HG03354 (cell line): Measurements from ENCODE around the gene KANSL1.
"Not testable (repeated sequence)": the region's sequence is repeated elsewhere in the genome, so short reads cannot be mapped to it uniquely, and the experiment has no call there.

Experiments used
- ATAC-seq: cut with Tn5 transposase; IDR thresholded peaks from one replicate; pipeline ENCODE4 v1.9.1; 2021; ENCODE audit warnings: mild to moderate bottlenecking; ENCODE audit not compliant: unreplicated experiment, poor library complexity, severe bottlenecking

The KANSL1 gene

DNA sequence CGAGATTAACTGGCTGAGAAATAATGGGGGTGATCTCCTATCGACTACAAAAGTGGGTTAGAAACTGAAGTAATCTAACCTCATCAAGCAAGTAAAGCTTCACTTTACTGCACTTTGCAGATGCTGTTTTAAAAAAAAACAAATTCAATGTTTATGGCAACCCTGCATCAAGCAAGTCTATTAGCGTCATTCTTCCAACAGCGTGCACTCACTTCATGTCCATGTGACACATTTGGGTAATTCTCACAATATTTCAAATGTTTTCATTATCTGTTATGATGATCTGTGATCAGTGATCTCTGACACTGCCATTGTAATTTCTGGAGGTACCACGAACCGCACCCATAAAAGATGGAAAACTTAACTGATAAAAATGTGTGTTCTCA is 70.8 kb downstream of the KANSL1 start:
- ATAC-seq: no peak

DNA sequence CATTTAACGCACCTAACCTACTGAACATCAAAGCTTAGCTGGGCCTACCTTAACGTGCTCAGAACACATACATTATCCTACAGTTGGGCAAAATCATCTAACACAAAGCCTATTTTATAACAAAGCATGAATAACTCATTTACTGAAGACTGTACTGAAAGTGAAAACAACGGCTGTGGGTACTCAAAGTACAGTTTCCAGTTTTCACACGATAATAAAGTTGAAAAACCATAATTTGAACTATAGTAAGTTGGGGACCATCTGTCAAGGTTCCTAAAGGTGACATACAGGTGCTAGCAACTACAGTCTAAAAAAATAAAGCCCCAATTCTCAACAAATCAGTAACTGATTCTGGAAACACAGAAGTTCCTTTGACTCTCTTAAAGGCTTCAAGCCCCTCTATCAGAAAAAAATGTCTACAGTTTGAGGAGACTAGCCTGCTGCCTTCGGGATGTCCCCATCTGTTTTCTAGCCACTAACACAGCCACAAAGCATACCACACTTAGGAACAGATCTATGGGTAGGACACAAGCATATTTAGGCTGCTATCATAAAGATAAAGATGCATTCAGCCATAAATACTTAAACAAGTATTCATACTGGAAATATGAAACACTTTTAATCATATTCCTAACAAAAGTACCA is 71.3 kb downstream of the KANSL1 start:
- peak; percentile 66 for ATAC-seq

DNA sequence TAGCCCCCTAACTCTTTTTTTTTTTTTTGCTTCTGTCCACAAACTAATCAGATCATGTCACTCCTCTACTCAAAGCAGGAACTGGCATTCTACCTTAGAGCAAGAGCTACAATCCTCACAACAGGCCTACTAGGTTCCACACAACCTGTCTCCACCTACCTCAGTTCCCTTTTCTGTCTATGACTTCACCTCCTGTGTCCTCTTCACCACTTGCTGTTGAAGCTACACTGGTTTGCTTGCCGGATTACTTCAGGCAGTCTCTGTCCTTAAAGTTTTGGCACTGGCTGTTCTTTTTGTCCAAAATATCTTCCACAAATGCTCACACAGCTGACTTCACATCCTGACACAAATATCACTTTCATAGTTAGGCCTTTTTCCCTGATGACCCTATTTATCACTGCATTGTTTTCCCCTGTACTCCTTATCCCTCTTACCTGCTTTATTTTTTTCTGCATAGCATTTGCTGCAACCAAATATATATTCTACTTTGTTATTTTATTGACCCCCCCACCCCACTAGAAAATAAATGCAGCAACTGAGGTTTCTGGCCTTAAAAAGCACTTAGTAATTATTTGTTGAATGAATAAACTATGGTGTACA is 72.0 kb downstream of the KANSL1 start:
- no peak for ATAC-seq

DNA sequence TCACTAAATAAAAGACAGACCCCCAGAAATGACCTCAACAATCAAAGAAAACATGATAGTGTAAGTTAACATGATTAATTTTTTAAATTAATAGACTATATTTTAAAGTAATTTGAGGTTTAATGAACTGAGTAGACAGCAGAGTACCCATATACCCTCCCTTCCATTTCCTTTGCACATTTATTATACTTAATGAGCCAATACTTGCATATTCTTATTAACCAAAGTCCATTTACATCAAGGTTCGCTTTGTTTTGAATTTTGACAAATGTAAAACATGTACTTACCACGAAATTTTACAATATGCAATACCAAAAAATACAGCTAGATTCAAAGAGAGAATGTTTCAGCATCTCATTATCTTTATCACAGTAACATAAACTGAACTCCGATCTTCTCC is 72.7 kb downstream of the KANSL1 start:
- ATAC-seq: no peak

DNA sequence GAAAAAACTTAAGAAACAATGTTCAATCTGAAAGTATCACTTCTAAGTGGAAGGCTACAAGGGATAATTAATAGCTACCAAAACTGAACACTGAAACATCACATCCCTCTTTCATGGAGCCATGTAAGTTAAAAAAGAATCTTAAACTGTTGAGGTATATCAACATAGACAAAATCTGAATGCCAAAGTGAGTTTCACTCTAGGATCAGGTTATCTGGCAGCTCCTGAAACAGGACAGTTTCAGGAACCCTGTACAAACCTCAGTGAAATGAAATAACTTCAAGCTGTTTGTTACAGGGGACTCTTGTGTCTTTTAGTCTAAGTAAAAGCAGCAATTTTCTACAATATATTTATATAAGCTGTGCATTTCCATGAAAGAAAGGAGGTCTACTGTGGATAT is 73.2 kb downstream of the KANSL1 start:
- no peak for ATAC-seq

DNA sequence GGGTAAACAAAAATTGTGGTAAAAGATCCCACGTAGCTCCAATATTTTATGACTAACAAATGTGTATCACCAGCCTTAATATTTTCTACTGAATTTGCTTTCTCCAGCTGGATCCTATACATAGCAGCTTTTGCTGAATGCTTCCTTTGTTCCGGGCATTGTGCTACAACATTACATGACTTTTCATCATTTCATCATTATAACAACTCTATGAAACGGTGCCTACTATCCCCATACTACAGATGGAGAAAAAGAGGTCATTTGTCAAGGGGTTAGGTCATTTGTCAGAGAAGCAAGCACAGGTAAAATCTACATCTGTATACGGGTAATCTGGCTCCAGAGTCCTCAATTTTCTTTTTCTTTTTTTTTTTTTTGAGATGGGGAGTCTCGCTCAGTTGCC is 74.3 kb downstream of the KANSL1 start:
- ATAC-seq: no peak

DNA sequence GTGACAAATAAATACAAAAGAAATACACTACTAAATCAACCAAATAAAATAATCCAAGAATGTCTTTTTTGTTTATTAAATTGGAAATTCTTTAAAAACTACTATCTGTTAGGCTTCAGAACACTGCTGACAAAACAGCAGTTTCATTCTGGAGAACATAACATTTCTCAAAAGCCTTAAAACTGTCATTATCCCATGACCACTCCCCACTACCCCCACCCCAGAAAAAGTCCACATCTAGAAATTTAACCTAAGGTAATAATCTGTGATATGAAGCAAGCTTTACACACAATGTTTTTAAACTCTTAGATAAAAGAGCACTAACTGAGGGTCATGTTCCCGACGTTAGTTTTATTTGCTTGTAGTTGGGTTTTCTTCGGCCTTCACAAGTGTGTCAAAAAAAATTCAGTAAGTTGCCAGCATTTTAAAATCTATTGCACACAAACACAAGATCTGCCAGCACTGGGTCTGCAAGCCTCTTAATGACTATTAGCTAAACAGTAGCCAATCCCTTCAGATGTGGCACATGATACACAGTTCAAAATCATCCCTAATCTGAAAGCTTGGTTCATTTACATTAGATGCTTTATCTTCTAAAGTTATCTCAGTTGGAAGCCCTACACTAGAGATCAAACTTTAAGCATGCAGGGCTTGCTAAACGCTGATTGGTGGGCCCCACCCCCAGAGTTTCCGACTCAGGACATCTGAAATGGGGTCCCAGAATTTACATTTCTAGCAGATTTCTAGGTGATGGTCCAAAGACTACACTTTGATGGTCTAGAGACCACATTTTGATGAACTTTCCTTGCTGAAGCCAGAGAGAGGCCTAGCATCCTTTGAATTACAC is 75.2 kb downstream of the KANSL1 start:
- ATAC-seq: no peak

DNA sequence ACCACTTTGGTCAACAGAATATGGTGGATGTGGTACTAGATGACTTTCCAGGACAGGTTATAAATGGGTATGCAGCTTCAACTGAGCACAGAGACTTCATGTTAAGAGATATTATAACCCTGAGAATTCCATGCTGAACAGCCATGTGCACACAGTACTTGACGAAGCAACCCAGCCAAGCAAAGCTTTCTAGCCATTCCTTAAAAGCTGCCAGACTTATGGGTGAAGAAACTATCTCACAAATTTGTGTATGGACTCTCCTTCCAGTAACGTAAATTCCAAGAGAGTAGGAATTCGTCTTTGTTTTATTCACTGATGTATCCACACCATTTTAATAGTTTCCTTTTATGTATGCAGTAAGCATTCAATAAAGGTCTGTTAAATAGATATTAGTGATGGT is 76.1 kb downstream of the KANSL1 start:
- ATAC-seq: no peak

DNA sequence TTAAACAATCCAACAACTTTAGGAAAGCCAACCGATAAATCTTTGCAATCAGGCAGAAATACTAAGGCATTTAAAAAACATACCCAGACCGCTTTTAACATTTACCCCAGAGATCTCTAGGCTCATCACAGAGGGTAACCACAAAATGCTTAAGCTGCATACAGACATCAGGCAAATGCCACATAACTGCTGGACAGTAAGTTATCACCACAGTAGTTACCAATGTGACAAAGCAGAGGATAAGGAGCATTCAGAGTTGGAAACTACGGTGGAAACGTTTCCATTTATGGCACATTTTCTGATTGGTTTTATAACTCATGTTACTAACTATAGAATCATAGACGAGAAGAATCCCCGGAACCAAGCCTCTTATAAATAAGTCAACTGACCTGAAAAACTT is 77.5 kb downstream of the KANSL1 start:
- ATAC-seq: no peak

DNA sequence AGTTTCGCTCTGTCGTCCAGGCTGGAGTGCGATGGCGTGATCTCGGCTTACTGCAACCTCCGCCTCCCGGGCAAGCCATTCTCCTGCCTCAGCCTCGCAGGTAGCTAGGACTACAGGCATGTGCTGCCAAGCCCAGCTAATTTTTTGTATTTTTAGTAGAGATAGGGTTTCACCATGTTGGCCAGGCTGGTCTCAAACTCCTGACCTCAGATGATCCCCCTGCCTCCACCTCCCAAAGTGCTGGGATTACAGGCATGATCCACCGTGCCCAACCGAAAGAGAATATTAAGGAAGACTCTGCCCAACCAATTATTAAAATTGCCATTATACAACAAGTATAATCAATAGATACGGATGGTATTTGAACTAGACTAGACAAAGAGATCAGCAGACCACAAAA is 82.0 kb downstream of the KANSL1 start:
- ATAC-seq: not testable (repeated sequence)

DNA sequence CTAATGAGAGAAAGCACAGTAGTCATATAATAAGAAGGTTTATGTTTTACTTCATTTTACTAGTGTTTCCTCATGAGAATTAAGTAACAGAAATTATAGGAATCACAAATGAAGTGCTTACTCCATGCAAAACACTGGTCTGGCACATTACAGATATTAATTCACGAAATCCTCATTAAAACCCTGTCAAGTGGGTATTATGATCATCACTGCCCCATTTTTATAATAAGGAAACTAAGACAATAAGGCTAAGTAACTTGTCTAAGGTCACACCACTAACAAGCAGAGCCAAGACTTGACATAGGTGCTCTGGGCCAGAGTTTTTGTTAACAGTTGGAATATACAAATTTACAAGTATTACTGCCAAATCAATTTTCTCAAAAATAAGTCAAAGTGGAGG is 83.0 kb downstream of the KANSL1 start:
- ATAC-seq: no peak

DNA sequence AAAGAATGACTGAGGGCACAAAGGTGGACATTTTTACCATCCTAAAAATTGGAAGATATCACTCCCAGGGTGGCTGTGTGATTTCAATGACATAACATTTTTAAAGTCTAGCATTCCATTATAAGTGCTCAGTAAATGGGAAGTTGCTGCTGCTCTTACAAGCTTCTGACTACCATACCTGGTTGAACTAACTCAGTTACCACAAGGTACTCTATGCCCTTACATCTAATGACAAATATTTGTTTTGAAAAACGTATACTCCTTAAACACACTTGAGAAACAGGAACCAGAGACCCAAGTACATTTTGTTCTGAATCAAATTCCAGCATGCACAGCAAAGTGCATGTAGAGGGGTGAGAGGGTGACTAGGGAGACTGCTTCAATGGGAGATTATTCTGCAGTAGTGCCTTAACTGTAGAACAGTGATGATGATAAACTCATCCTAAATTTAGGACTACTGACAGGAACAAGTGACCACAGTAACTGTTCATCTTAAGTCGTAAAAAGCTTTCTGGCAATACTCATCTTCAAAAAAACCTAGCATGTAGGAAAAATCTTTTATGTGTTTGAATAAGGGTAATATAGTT is 83.5 kb downstream of the KANSL1 start:
- ATAC-seq: no peak

DNA sequence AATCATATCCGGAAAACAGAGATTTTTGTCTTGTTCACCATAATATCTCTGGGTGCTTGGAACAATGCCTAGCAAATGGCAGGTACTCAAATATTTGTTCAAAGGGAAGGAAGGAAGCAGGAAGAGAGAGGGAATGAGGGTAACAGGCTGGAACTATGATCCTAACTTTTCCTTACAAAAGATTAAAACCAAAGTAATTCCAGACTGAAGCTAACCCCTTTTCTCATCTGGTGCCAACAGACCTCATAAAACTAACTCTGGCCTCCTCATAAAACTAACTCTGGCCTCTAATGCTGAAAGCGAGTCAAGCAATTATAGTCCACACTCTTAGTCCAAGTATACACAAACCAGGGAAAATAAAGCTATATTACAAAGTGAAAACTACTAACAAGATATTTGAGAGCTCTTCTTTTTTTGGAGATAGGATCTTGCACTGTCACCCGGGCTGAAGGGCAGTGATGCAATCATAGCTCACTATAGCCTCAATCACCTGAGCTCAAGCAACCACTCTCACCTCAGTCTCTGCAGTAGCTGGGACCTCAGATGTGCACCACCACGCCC is 84.6 kb downstream of the KANSL1 start:
- no peak for ATAC-seq

DNA sequence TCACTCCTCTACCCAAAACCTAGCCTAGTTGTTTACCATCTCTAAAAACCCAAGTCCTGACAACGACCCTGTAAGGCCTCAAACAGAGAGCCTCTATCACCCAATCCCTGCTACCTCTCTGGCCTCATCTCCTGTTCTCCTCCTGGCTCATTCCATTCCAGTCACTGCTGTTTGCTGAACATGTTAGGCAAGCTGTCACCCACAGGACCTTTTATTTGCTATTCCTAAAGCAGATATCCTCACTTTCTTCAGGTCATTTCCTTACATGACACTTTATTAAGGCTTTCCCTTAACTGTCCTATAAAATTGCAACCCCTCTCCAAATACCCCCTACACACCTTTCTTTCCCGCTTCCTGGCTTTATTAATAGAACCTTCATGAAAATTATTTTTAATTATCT is 85.1 kb downstream of the KANSL1 start:
- ATAC-seq: no peak

DNA sequence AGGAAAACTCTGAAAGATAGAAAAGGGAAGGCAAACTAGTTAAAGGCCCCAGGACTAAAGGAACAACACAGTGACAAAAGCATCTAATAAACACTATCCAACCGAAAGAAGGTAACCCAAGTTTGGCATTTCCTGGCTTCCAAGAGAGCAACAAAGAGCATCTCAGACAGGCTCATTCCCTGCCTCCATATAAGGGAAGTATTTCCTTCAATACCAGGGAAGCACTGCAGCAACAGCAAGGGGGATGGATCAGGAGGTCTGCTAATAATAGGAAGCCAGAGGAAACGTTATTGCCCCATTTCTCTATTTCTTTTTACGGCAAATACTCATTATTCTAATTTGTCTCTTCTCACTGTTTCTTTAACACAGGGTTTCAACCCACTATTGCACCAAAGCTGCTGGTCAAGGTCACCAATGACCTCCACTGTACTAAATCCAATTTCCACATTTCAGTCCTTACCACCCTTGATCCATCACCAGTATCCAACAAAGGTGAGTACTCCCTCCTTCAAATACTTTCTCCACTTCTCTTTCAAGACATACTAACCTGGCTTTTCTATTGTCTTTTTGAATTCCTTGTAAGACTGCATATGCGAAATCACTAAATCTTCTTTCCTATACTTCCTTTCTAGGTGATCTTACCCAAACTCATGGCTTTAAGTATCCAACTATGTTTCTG is 86.1 kb downstream of the KANSL1 start:
- ATAC-seq: no peak

DNA sequence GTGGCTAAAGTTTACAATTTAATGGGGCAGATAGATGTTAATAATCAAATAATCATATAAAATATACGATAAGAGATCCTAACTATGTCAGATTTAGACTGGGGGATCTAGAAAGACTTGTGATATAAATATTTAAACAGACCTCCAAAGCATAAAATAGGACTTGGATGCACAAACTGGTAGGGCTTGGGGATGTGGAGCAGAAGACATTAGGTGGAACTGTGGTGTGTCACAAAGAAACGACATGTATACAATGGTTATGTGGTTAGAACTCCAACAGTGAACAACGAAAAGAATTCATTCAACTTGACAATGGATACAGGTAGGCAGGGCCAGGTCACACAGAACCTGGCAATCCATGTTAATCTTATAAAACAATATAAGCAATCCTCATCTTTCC is 90.4 kb downstream of the KANSL1 start:
- ATAC-seq: not testable (repeated sequence)

DNA sequence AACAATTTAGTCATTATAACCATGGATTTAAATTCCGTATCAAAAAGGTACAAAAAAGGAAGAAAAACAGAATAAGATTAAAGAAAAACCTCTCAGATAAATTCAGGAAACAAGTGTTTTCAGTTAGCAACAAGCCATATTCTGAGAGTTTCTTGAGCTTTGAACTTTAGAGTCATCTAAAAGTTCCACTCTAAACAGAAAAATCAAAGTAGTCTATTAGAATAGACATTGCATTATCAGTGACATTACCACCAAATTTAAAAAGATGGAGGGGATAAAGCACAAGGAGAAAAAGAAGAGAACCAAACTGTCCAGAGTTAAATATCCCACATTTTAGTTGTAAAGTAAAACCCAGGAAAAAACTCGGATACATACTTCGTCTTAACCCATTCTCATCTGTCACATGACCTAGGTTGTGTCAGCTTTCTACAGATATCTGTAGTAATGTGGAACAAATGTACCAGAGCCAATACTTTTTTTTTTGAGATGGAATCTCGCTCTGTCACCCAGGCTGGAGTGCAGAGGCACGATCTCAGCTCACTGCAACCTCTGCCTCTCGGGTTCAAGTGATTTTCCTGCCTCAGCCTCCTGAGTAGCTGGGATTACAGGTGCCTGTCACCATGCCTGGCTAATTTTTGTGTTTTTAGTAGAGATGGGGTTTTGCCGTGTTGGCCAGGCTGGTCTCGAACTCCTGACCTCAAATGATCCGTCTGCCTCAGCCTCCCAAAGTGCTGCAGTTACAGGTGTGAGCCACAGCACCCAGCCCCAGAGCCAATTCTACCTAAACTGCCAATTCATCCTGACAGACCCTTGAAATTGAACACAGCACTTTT is 91.2 kb downstream of the KANSL1 start:
- not testable (repeated sequence) for ATAC-seq

DNA sequence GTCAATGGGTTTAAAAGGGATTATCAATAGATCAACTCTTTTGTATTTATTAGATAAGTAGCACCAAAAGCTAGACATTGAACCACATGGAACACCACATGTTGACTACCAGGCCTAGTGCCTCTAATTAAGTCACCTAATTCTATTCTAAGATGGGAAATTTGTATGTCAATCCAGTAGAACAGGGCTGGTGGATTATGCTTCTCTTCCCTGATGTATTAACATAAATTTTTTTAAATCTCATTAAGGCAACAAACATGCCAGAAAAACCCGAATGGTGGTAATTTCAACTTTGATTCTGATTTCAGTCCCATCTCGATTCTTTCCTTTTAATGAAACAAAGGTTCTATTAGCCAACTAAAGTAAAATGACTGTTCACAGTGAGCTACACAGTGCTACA is 92.6 kb downstream of the KANSL1 start:
- ATAC-seq: no peak

DNA sequence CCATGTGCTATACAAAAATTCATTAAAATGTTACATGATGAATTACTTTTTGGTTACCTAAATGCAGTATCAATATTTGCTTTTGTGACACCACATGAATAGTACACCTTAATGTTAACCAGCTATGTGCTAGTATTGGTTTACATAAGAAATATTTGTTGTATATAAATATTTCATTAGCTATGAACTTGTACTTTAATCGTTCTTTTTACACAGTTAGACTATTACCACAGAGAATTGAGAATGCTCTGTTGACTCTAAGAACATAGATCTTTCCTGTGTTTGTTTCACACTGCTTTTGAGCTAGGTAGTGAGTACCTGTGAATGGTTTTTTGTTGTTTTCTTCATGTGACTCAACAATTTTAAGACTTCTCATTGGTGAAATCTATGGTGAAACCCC is 93.4 kb downstream of the KANSL1 start:
- no peak for ATAC-seq
